ENCODE results near the gene PIR.

PIR gene

GRCh38 chrX:15416133-15416993 is 76.8 kb downstream of the PIR start:
- DNase-seq: no peak

GRCh38 chrX:15413101-15413500 is 80.0 kb downstream of the PIR start:
- DNase-seq: no peak

- DNase-seq: no peak
Observed at GRCh38 chrX:15410947-15411346, 82.2 kb downstream of the PIR start.

- DNase-seq: no peak
Observed at GRCh38 chrX:15410430-15410829, 82.7 kb downstream of the PIR start.

GRCh38 chrX:15405846-15406245 is 87.3 kb downstream of the PIR start:
- DNase-seq: no peak

- DNase-seq: no peak
Observed at GRCh38 chrX:15404401-15405096, 88.6 kb downstream of the PIR start.

GRCh38 chrX:15401378-15401777 is 91.8 kb downstream of the PIR start:
- DNase-seq: no peak

- no peak for DNase-seq
Observed at GRCh38 chrX:15399962-15400391, 93.2 kb downstream of the PIR start.

GRCh38 chrX:15398874-15399273 is 94.3 kb downstream of the PIR start:
- no peak for DNase-seq

- DNase-seq: no peak
Observed at GRCh38 chrX:15395789-15396188, 97.3 kb downstream of the PIR start.

- DNase-seq: no peak
Observed at GRCh38 chrX:15391850-15392249, 101.3 kb downstream of the PIR start.

- no peak for DNase-seq
Observed at GRCh38 chrX:15384304-15384703, 108.8 kb downstream of the PIR start, which contains the start of gene VEGFD. VEGFD (minus strand) TSS chrX:15384413; CDS start chrX:15383946, 467 bp downstream.

- no peak for DNase-seq
Observed at GRCh38 chrX:15382813-15383212, 110.3 kb downstream of the PIR start.

GRCh38 chrX:15376956-15377355 is 116.2 kb downstream of the PIR start:
- DNase-seq: no peak

GRCh38 chrX:15373976-15374375 is 119.2 kb downstream of the PIR start:
- DNase-seq: no peak

- no peak for DNase-seq
Observed at GRCh38 chrX:15366506-15367352, 126.4 kb downstream of the PIR start.

- DNase-seq: no peak
Observed at GRCh38 chrX:15359701-15360100, 133.4 kb downstream of the PIR start.

- DNase-seq: no peak
Observed at GRCh38 chrX:15358533-15358932, 134.6 kb downstream of the PIR start.

- DNase-seq: no peak
Observed at GRCh38 chrX:15356444-15356843, 136.7 kb downstream of the PIR start.

- no peak for DNase-seq
Observed at GRCh38 chrX:15350329-15350996, 142.7 kb downstream of the PIR start.

- DNase-seq: no peak
Observed at GRCh38 chrX:15349046-15349445, 144.1 kb downstream of the PIR start.

GRCh38 chrX:15345976-15346375 is 147.2 kb downstream of the PIR start:
- DNase-seq: no peak

GRCh38 chrX:15344106-15344505 is 149.0 kb downstream of the PIR start:
- no peak for DNase-seq
